A673 (cell line): Measurements from ENCODE around the gene KREMEN1. TPM values are rescaled to one million over a fixed set of nuclear protein-coding genes. Genes with fewer than 3 reads are reported as not detected.

Experiments used
- BruUV-seq: library from RNA; stranded (reverse); fragments of 400-500 nt; replicated peaks from 2 replicates; lab custom pipeline; 2021; lab: Mats Ljungman, UMichigan
- CTCF ChIA-PET: fragments of 300-600 bp; sonication (Branson Sonifier 250); formaldehyde crosslinking; loops from one replicate; lab custom pipeline; 2022; ENCODE audit warnings: antibody characterized with exemption; lab: Charles Lee
- POLR2A ChIA-PET: fragments of 300-600 bp; sonication (Branson Sonifier 250); formaldehyde crosslinking; loops from one replicate; lab custom pipeline; 2022; ENCODE audit warnings: antibody characterized with exemption; ENCODE audit not compliant: low non-redundant PET; lab: Charles Lee
- DNase-seq: peaks from one replicate; pipeline ENCODE4 v3.0.0-alpha.2; 2015; ENCODE audit warnings: low spot score
- H3K27ac ChIP-seq: fragments of 200-600 bp; sonication (generic); 2 replicates; pipeline ENCODE4 v1.5.1; 2016; ENCODE audit warnings: mixed run types, low read depth, mild to moderate bottlenecking, mixed read lengths, antibody characterized with exemption, low read length; ENCODE audit not compliant: poor library complexity, severe bottlenecking
- H3K27me3 ChIP-seq: fragments of 200-600 bp; sonication (generic); replicated peaks from 2 replicates; pipeline ENCODE4 v1.6.1; 2017; ENCODE audit warnings: mixed run types, low read depth, mild to moderate bottlenecking, mixed read lengths, antibody characterized with exemption, low read length; ENCODE audit not compliant: insufficient read depth, poor library complexity
- H3K36me3 ChIP-seq: fragments of 200-600 bp; sonication (generic); 2 replicates; pipeline ENCODE4 v1.6.1; 2016; ENCODE audit warnings: mixed run types, mild to moderate bottlenecking, mixed read lengths, antibody characterized with exemption, low read length; ENCODE audit not compliant: insufficient read depth, poor library complexity, severe bottlenecking
- H3K4me1 ChIP-seq: fragments of 200-600 bp; sonication (generic); 2 replicates; pipeline ENCODE4 v1.6.1; 2017; ENCODE audit warnings: mixed run types, mild to moderate bottlenecking, mixed read lengths, antibody characterized with exemption, low read length; ENCODE audit not compliant: insufficient read depth, poor library complexity, severe bottlenecking
- H3K4me3 ChIP-seq: fragments of 200-600 bp; sonication (generic); 2 replicates; pipeline ENCODE4 v1.5.1; 2016; ENCODE audit warnings: low read depth, mixed run types, mild to moderate bottlenecking, mixed read lengths, low read length; ENCODE audit not compliant: poor library complexity, severe bottlenecking
- H3K9me3 ChIP-seq: fragments of 200-600 bp; sonication (generic); 2 replicates; pipeline ENCODE4 v1.6.1; 2016; ENCODE audit warnings: mixed run types, low read depth, mild to moderate bottlenecking, mixed read lengths, antibody characterized with exemption, low read length; ENCODE audit not compliant: poor library complexity, severe bottlenecking
- EZH2 ChIP-seq: fragments of 200-600 bp; sonication (generic); IDR thresholded peaks from 2 replicates; pipeline ENCODE4 v1.6.1; 2017; ENCODE audit warnings: borderline replicate concordance, low read depth, mild to moderate bottlenecking, mixed read lengths, antibody characterized with exemption, low read length; ENCODE audit not compliant: poor library complexity, severe bottlenecking
- intact Hi-C: fragments of 100-400 bp; cut with micrococcal nuclease; formaldehyde crosslinking; loops from one replicate; pipeline ENCODE4 v1.10.0; 2022; ENCODE audit not compliant: unreplicated experiment
- total RNA-seq: library from RNA; stranded (reverse); gene quantifications from 2 replicates; pipeline ENCODE4 v1.2.3, GENCODE V29; 2021
- TF ChIP-seq, protein P1 (sequence below): fragments of 300-800, 200-600 bp; sonication (generic); conservative IDR thresholded peaks from 2 replicates; pipeline ENCODE4 v1.5.1; 2017; ENCODE audit warnings: low read depth, mild to moderate bottlenecking, antibody characterized with exemption, low read length, moderate library complexity, mixed read lengths

Gene KREMEN1
- total RNA-seq, 1 experiment from 2014 or later: 4.2 TPM

- POLR2A ChIA-PET: no interaction called here
Observed at GRCh38 chr22:29089507-29089906, 16.7 kb downstream of the KREMEN1 start.

DNA sequence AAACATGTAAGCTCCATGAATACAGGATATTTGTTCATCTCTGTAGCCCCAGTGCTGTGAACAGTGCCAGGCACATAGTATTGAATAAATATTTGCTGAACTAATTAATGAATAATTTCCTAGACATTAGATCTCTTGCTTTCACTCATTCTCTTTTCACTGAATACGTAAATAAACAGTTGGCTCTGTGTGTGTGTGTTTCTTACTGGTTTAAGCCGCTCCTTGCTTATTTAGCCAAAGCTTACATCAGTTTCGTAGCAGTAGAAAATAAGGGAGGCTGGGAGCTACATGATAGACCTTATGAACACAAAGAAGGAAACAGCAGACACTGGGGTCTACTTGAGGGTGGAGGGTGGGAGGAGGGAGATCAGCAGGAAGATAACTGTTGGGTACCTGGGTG is 17.2 kb downstream of the KREMEN1 start:
- no peak for TF ChIP-seq EZH2
- TF ChIP-seq, protein P1, sequence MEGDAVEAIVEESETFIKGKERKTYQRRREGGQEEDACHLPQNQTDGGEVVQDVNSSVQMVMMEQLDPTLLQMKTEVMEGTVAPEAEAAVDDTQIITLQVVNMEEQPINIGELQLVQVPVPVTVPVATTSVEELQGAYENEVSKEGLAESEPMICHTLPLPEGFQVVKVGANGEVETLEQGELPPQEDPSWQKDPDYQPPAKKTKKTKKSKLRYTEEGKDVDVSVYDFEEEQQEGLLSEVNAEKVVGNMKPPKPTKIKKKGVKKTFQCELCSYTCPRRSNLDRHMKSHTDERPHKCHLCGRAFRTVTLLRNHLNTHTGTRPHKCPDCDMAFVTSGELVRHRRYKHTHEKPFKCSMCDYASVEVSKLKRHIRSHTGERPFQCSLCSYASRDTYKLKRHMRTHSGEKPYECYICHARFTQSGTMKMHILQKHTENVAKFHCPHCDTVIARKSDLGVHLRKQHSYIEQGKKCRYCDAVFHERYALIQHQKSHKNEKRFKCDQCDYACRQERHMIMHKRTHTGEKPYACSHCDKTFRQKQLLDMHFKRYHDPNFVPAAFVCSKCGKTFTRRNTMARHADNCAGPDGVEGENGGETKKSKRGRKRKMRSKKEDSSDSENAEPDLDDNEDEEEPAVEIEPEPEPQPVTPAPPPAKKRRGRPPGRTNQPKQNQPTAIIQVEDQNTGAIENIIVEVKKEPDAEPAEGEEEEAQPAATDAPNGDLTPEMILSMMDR: no peak
- POLR2A ChIA-PET: no interaction called here
- no peaks in the 10 kb centered on the region for H3K27me3 ChIP-seq
- no TSS peak for BruUV-seq
- H3K9me3 ChIP-seq: no peaks in the 10 kb centered on the region
- no peak overlapping the region for H3K4me3 ChIP-seq
- H3K4me1 ChIP-seq: peaks cover 4% of the 10 kb centered on the region
- intact Hi-C loops: no loop called here
- H3K36me3 ChIP-seq: no peaks in the 10 kb centered on the region
- H3K27ac ChIP-seq: no peak overlapping the region
- CTCF ChIA-PET: interaction anchor here (0.6 kb wide), 1 partner anchor 17 kb away, joined by 7 read pairs; the partner anchor contains the start of gene KREMEN1
- no peak for DNase-seq

More at GRCh38 chr22:29089507-29089906, 16.7 kb downstream of the KREMEN1 start:
- H3K4me1 ChIP-seq: peaks cover 4% of the 10 kb centered on the region
- CTCF ChIA-PET: no interaction called here
- intact Hi-C loops: no loop called here
- H3K27ac ChIP-seq: no peak overlapping the region
- TF ChIP-seq EZH2: no peak
- TF ChIP-seq, protein P1: no peak
- BruUV-seq: no TSS peak
- no peaks in the 10 kb centered on the region for H3K36me3 ChIP-seq
- DNase-seq: no peak
- no peaks in the 10 kb centered on the region for H3K27me3 ChIP-seq
- H3K9me3 ChIP-seq: no peaks in the 10 kb centered on the region
- H3K4me3 ChIP-seq: no peak overlapping the region

- H3K4me3 ChIP-seq: no peak overlapping the region
- H3K9me3 ChIP-seq: no peaks in the 10 kb centered on the region
- no peak for DNase-seq
- TF ChIP-seq, protein P1: no peak
- no peak for TF ChIP-seq EZH2
- BruUV-seq: no TSS peak
- ChIA-PET CTCF (no interaction called here), POLR2A (no interaction called here)
- intact Hi-C loops: no loop called here
- no peaks in the 10 kb centered on the region for H3K27me3 ChIP-seq
- no peak overlapping the region for H3K27ac ChIP-seq
- H3K36me3 ChIP-seq: no peaks in the 10 kb centered on the region
- H3K4me1 ChIP-seq: peaks cover 10% of the 10 kb centered on the region
Observed at GRCh38 chr22:29092243-29092642, 19.4 kb downstream of the KREMEN1 start.
